NCI-H1436 treated with DMSO at 0.1 percent for 48 hours (cell line): ENCODE results near the gene ST7.
"Not testable (repeated sequence)": the region's sequence is repeated elsewhere in the genome, so short reads cannot be mapped to it uniquely, and the experiment has no call there.

Experiments used
- DNase-seq: peaks from one replicate; lab custom pipeline; 2025; lab: John Stamatoyannopoulos, UW

Gene ST7

GRCh38 chr7:117009705-117010361, 56.5 kb downstream of the ST7 start:
- no peak for DNase-seq

GRCh38 chr7:117010375-117011133, 57.3 kb downstream of the ST7 start:
- DNase-seq = no peak

DNA sequence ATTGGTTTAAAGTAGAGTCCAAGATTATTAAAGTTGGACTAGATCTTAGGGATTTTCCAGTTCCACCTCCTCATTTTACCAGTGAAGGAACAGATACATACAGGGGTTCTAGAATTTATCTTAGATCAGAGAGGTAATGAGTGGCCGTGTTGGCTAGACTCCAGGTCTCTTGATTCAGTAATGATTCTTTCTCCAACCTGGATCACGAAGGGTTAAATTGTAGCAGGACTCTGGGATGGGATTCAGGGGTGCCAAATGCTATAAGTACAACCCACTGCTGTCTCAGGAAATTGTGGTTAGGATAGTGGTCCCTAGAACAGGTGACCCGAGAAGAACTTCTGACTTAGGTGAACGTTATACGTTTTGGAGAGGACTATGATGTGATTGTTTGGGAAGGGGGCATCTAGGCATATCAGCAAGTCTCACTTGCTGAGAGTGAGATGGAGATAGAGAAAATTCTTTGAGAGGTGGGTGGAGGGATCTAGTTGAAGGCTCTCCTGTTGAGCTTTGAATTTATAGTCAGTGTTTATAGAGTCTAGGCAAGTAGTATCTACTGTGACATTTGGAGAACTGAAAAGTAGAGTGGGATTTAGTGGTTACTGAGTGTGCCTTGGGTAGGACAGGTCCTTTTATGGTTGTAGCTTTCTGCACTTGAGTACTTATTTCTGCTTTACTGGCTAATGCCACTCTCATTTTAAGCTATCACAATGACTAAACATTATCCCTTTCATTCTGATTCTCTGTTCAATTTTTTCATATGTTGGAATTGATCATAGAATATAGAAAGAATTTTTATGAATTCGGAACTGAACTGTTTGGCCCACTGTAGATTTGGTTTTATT, 58.3 kb downstream of the ST7 start:
- no peak for DNase-seq

- no peak for DNase-seq
Observed at GRCh38 chr7:117012284-117012683, 59.0 kb downstream of the ST7 start.

DNA sequence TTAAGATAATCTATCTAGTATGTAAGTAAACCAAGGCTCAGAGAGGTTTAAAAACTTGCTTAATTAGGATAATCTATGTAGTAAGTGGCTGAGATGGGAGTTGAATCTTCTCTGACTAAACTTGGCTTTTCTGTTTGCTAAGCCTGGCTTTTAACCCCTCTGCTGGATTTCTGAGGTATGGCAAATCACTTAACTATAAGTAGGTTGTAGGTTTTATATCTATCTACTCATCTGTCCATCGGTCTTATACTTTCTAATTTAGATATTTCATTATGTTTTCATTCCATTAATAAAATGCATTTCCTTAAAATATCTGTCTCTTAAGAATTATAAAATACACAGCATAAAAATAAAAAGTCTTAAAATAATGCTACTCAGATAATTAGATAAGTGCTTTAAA, 59.4 kb downstream of the ST7 start:
- no peak for DNase-seq

GRCh38 chr7:117014099-117014656, 60.9 kb downstream of the ST7 start:
- DNase-seq = no peak

DNA sequence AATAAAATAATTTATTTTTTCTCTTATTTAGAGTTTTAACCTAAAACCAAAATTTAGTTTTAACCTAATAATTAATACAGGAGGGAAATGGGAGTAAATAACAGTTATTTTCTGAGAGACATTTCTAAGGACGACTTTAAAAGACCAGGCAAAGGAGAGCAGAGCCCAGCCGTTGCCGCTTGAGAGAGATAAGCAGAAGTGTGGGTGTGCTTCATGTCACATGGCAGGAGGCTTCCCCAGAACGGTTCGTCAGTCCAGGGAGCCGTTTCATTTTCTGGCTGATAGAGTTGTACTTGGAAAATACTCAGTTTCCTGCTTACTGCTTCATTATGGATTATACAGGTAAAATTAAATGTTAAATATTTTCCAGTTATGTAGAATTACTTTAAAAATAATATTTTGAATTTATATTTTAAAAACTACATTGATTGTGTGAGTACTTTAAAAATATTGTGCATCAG, 61.4 kb downstream of the ST7 start:
- DNase-seq = no peak

GRCh38 chr7:117015258-117016184, 62.2 kb downstream of the ST7 start:
- DNase-seq = no peak

- no peak for DNase-seq
Observed at GRCh38 chr7:117017017-117017451, 63.7 kb downstream of the ST7 start.

GRCh38 chr7:117017702-117018266, 64.5 kb downstream of the ST7 start:
- DNase-seq = no peak

DNA sequence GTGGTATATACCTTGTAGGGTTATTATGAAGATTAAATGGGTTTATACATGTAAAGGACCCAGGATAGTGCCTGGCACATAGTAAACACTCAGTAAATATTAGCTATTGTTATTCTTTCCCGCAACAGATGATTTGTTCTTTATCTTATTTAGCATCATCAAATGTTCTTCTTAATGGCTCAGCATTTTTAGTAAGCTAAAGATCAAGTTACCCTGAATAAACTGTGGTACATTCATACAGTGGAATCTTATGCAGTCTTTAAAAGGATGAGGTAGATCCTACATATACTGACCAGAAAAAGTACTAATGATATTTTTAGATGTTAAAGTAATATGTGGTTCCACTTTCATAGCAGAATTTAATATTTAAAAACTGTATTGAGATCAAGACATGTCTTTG, 65.4 kb downstream of the ST7 start:
- DNase-seq = no peak

DNA sequence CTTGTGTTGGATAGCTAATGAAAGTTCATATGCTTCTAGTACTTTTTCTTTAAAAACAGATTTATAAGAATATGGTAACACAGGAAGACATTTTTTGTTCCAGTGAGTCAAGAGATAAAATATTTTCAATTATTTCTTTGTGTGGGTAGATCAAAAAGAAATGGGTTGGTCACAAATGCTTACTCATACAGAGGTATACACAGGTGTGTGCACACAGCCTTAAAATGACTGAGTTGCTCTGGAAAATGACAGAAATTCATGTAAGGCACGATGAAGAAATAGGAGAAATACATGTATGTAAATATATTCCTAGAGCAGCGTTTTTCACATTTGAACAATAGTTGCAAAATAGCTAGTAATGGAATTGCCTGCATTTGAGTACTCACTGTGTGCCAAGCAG, 66.0 kb downstream of the ST7 start:
- no peak for DNase-seq

DNA sequence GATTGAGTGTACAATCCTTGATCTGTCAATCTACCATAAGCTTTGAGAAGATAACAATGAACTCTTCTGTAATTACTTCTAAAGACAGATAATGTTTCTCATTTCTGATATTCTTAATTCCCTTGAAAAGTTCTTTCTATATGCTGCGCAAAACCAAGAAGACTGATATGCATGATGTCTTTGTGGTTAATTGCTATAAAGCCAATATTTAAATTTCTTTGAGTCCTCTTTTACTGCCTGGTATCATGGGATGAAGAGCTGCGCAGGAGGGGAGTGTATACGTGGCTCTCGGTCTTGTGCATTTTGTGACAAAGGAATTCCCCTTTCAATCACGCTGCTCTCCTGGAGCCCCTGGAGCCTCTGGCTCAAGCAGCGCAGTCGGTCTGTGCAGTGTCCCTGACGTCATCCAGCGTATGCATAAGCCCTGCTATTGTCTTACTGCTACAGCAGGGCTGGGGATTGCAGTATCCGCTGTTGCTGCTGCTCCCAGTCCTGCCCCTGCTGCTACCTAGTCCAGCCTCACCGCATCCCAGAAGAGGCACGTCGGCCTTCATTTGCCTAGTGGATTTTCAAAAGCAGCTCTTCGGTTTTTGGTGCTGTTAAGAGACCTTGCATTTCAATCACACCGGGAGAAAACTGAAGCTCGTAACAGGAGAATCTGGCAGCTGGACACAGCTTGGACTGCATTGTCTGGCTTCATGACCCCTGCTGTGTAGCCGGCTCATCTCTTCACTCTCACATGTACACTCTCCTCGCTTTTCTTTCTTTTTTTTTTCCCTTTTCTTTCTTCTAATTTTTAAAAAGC, 66.7 kb downstream of the ST7 start:
- peak; percentile 52 for DNase-seq

DNA sequence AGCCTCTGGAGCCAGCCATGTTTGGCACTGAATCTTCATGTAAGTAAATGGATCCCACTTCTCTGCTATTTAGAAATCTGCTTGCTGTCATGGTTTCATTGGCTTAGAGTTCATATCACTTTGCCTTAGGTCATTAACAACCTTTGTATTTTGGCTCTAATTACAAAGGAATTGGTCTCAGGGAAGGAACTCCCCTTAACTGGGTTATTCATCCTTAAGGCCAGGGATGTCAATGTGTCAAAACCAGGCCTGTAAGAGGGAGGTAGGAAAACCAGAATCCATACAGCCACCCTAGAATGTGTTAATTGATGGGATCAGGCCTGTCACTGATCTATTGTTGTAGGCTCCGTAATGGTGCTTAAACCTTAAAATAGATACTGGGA, 67.3 kb downstream of the ST7 start:
- no peak for DNase-seq

DNA sequence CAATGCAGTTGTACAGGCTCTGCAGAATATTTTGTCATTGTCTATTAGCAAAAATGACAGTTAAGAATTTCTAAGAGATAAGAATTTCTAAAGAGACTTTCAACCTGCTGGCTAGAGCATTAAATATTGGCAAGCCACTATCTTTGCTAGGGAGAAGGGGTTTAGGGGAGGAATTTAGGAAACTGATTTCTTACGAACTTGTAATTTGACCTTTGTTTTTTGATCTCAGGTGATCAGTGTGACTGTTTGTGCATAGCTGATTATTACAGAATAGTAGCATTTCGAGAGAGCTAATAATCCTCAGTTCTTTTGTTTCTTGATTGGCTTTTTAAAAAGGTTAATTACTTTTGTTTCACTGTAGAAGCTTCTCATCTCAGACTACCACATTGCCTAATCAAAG, 68.1 kb downstream of the ST7 start:
- DNase-seq = no peak

- no peak for DNase-seq
Observed at GRCh38 chr7:117021986-117022385, 68.7 kb downstream of the ST7 start.

- no peak for DNase-seq
Observed at GRCh38 chr7:117023325-117023854, 70.1 kb downstream of the ST7 start.

DNA sequence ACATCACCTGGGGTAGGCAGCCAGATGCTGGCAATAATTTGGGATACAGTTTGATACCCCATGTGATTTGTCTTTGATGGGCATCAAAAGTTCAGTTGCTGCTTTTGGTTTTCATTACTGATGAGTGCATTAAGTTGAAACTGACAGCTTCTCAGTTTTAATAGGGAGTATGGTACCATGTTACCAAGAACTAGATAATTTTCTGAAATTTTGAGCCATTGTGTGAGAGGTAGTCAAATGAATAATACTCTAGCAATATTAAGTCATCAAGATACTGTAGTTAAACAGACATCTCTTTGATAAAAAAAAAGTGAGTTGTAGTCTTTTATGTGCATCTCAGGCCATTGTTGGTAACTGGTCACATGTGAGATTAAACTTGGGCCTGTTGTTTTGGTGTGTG, 71.5 kb downstream of the ST7 start:
- no peak for DNase-seq

GRCh38 chr7:117025891-117026290, 72.6 kb downstream of the ST7 start:
- no peak for DNase-seq

- not testable (repeated sequence) for DNase-seq
Observed at GRCh38 chr7:117030346-117030745, 77.0 kb downstream of the ST7 start.
